GM21515 (cell line): ENCODE data around the gene LRRN4CL.
"Not testable (repeated sequence)": the region's sequence is repeated elsewhere in the genome, so short reads cannot be mapped to it uniquely, and the experiment has no call there.

ENCODE experiments used
- ATAC-seq: cut with Tn5 transposase; IDR thresholded peaks from one replicate; pipeline ENCODE4 v1.9.1; 2021; ENCODE audit not compliant: unreplicated experiment

The LRRN4CL gene

DNA sequence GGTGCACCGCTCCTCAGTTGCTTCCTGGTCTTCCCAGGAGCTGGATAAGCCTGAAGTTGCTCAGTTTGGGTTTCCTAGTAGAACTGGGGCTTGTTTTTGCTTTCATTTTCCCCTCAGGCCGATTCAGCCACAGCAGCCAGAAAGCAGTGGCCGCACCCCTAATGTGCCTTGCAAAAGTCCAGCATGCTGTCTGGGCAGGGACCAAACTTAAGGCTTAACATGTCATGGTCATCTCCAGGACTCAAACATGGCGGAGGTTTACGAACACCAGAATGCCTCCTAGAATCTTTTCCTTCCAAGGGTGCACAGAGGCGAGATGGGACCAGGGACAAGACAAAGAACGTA is 20.6 kb upstream of the LRRN4CL start:
- peak; percentile 4 for ATAC-seq

DNA sequence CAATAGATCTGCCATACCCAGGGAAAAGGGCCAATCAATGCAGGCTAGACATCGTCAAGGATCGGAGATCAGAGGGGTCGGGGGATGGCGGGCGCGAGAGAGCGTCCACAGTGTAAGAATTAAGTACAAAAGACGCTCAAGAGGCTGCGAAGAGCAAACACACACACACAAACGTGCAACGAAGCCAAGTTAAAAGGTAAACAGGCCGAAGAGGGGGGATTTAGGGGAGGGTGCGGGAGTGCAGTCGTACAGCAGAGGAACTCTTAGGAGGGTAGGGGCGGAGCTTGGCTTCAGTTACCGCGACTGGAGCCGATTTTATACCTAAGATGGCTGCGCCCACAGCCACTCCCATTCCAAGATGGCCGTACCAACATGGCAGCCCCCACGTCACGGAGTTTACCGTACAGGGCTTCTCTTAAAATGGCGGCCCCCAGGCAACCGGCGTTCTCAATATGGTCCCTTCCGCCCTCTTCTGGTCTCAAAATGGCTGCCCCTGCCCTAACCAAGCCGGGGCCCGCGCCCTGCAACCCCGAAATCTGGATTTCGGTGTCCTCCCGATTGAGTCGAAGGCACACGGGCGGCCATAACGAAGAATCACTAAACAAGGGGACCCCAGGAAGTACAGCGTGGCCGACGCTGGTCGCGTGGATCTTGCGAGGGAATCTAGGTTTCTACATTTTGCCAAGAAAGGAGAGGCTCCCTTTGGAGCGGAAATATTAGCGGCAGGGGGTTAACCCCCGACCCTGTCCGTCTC is 20.1 kb upstream of the LRRN4CL start:
- peak; percentile 62 for ATAC-seq

DNA sequence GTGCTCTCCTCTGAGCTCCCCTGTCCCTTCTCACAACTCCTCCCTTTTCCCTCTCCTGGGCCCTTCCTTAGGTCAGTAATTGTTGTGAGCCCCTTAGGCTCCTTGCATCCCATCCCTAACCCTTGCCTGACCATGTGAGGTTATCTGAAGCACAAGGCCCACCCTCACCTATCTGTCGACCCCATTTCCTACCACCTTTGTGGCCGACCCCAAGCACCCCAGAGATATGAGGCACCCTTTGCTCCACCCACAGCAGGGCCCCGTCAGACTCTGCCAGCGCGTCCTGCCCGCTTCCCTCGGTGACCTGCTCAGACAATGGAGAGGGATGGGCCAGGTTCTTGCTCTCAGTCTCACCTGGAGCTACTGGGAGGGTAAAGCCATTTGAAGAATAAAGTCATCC is 19.5 kb upstream of the LRRN4CL start:
- ATAC-seq = no peak

DNA sequence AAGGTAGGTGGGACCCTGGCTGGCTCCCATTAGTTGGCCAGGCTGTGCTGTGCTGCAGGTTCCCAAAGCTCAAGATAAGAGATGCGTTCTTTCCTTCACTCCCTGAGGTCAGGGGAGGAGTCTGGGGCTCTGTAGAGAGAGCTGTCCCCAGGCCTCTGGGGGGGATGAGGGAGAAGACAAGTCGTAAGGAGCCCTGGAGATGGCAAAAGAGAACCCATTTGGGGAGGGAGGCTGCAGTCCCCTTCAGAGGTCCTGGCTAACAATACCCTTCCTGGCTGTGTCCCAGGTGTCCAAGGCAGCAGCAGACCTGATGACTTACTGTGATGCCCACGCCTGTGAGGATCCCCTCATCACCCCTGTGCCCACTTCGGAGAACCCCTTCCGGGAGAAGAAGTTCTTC is 19.1 kb upstream of the LRRN4CL start:
- ATAC-seq = no peak

DNA sequence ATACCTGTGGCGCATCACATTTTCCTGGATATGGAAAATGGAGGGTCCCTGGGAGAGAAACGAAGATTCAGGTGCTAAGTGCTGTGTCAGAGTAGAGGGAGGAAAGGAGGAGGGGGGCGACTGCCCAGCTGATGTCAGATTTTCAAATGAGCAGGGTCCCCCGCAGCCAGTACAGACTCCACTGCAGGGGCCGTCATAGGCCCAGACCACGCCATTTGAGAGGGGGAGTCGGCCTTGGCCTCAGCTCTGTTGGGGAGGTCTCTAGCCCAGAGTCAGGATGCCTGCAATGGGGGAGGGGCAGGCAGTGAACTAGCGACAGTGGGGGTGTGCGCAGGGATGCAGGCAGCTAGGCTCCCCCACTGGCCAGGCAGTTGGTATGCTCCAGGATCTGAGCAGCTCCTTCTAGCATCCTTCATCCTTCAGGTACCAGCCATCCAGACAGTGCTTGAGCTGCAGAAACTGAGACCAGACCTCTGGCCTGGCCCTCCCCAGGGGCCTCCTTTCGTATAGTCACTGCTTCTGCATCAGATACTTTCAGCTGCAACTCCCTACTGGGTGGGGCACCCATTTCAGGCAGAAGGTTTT is 18.0 kb upstream of the LRRN4CL start, which contains the start of the genes BSCL2 and GNG3:
Gene BSCL2 (minus strand): TSS at position 148 of the 585 bp plus-strand sequence. CDS start 229 bp downstream, outside the sequence.
Gene GNG3 (plus strand): TSS at position 400 of the 585 bp plus-strand sequence. CDS start 620 bp downstream, outside the sequence.
- no peak for ATAC-seq

DNA sequence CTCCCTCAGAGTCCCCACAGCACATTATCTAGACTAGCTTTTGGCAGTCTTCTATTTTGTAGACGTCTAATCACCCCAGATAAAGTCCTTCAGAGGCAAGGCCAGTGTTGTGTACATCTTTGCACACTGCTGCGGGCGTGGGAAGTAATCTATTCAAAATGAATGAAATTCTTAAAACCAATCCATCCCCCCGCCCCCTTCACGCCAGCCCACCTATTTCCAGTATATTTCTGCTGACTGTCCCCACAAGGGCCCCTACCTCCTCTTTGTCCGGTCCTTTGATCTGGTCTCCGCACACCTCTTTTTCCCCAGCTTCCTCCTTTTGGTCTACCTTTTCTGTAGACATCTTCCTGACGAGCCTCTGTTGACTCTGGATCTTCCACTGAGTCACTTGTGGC is 17.5 kb upstream of the LRRN4CL start:
- ATAC-seq = no peak

DNA sequence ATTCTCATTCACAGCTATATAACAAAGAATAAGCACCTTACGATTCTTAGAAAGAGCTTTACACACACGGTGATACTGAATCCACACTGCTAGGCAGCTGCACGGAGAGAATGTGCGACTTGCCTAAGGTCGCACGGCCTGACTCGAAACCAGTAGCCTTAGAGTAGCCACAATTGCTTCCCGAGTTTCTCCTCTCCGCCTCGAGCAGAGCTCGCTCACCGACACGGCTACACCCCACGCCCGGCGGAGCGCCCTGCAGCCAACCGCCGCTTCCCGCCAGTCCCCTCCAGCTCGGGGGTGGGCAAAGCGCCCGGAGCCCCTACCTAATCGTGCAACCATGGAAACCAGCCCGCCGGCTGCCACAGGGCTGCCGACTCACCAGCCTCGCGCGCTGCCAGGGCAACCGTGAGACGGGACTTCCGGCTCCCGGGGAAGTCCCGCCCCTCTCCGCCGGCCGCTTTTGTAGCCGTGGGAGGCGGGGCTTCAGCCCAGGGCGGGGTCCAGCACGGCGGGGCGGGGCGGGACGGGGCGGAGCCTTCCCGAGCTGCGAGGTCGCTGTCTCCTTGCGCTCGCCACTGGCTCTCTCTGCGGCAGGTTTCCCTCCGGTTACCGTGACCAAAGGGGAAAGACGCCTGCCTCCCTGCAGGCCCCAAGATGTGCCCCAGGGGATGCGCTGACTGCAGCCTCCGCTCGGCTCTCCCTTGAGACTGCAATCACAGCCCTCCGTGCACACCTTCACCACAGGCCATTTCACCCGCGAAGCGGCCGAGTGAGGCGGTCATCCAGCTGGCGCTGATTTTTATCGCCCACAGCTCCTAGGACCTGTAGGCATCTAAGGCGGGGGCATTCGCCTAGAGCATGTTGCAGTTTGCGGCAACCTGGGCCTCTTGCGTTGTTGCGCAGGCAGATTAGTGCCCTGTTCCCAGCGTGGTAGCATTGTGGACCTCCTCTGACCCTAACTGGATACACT is 16.8 kb upstream of the LRRN4CL start:
- ATAC-seq = peak; percentile 53

DNA sequence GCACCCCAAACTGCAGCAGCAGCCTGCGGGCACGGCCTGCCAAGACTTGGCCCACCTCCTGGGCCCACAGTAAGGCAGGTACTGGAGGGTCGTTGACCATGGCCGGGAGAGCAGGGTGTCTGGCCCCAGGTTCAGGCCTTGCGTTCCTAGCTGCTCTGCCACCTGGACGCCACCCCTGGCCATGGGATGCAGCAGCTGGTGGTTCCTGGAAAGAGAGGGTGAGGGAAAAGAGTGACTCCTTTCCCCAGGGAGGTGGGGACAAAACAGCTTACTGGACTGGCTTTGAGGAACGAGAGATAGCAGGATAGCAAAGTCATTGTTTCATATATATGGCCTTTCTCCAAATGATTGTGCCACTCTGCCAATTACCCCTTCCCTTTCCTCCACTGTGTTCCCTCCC is 16.1 kb upstream of the LRRN4CL start:
- ATAC-seq = no peak

DNA sequence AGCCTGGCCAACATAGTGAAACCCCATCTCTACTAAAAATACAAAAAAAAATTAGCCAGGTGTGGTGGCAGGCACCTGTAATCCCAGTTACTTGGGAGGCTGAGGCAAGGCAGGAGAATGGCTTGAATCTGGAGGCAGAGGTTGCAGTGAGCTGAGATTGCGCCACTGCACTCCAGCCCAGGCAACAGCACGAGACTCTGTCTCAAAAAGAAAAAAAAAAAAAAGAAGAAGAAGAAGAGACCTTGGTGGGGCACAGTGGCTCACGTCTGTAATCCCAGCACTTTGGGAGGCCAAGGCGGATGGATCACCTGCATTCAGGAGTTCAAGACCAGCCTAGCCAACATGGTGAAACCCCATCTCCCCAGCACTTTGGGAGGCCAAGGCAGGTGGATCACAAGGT is 14.6 kb upstream of the LRRN4CL start:
- not testable (repeated sequence) for ATAC-seq

DNA sequence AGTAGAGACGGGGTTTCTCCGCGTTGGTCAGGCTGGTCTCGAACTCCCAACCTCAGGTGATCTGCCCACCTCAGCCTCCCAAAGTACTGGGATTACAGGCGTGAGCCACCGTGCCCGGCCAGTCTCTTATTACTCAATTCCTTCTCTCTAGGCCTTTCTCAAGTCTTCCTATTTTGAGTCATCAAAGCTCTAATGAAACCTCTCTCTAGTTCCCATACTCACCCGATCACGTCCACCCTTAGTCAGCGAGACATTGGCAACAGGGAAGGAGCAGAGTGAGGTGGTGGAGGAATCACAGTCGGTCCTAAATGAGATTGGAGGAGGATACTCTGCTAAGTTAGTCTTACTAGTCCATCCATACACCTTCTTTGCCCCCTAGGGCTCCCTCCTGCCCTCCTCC is 12.9 kb upstream of the LRRN4CL start:
- no peak for ATAC-seq

DNA sequence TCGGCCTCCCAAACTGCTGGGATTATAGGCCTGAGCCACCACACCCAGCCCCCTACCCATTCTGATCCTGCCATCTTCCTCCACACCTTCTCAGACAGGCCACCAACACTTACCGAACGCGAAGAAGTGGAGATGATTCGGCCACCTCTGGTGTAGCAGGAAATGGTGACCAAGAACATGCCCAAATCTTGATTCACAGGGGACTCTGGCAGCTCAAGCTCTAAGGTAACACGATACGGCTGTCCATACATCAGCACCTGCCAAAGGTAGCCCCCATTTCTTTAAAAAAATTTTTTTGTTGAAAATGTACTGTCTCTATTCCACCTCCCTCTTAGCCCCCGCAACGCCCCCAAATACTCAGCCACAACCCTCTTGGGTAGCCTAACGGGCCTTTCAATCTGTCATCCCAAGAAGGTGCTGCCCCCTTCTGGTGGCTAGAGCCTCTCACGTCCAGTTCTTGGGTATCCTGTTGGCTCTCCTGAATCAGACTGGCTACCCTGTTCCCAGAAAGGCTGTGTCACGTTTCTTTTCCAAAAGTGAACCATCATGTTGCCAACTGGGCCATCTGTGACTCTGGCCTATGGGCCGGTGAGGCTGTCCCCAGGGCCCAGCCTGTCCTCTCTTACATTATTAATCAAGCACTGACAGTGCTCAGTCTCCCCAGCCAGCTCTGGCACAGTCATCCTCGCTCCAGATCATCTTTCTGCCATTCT is 5.3 kb upstream of the LRRN4CL start:
- no peak for ATAC-seq

DNA sequence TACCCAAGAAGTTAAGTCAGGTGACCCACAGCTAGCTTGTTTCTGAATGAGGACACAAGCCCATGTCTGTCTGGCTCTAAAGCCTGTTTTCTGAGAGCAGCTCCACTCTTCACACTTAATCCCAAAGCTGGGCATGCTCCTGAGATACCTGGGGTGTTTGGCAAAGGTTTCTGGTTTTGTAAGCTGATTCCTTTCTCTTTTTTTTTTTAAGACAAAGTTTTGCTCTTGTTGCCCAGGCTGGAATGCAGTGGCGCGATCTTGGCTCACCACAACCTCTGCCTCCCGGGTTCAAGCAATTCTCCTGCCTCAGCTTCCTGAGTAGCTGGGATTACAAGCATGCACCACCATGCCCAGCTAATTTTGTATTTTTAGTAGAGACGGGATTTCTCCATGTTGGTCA is 4.3 kb upstream of the LRRN4CL start:
- not testable (repeated sequence) for ATAC-seq

DNA sequence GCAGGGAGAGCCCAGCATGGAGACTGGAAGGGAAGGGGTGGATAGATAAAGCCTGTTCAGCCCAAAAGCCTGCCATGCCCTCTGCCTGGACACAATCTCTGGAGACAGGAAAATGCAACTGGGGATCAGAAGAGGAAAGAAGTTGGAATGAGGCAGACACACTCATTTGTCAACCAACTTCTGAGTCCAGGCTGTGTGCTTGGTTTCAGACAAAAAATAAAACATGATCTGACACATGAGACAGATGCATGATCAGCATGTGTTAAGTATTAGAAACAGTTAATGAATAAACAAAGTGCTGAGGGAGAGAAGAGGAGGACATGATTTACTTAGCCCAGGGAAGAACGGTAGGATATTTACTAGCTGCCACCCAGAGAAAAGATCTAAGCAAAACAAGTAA is 839 bp downstream of the LRRN4CL start:
- no peak for ATAC-seq

DNA sequence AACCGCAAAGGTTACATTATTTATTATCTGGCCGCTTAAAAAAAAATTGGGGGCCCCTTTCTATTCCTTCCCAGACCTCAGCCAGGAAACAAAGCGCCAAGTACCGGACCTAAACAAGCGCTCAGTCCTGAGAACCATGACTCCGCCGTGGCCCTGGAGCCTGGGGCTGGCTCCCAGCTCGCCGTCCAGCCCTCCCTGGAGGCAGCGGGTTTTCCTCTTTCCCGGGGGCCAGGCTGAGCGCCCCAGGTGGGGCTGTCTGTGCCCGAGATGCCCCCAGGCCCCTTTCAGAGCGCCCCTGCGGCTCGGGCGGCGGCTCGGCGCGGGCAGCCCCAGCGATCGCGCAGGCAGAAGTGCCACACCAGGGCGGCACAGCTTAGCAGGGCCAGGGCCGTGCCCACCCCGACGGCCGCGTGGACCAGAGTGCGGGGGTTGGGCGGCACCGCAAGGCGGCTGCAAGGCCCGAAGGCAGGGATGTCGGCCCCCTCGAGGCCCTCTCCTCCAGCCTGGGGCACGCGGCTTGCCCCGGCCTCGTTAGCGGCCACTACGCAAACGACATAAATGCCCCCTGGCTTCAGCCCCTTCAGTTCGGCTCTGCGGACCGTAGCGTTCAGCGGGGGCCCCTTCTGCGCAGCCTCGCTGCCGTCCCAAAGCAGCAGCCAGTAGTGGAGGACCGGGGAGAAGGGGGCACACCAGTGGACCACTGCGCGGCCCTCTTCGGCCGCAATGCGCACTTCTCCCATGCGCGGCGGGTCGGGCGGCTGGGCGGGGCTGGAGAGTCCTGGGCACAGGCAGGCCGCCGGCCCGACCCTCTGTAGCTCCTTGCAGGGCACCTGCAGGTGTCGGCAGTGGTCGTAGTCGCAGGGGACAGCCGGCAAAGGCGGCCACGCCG is 1.6 kb downstream of the LRRN4CL start:
- ATAC-seq = no peak

DNA sequence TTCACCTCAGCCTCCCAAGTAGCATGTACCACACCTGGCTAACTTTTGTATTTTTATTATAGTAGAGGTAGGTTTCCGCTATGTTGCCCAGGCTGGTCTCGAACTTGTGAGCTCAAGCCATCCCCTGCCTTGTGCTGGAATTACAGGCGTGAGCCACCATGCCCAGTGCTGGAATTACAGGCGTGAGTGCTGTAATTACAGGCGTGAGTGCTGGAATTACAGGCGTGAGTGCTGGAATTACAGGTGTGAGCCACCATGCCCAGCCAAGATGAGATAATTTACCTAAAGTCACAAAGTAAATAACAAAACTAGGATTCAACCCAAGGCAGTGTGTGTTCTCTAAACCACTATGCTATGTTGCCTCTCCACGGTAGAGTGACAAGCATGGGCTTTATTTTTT is 6.8 kb downstream of the LRRN4CL start:
- no peak for ATAC-seq

DNA sequence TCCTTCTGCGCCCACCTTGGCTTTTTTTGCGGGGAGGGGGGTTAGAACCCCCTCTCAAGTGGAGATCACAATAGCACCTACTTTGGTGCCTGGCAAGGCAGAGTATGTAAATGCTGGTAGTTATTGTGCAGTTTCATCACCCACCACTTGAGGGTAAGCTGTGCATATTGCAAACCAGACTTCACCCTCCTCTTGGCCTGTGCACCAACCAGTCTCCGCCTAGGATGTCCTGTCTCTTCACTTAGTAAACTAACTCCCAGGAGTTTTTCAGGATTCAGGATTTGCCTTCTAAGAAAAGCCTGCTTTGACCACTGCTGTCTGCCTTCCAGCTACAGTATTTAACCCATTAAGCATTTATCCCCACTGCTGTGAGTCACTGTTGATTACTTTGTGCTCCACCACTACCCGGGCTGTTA is 8.5 kb downstream of the LRRN4CL start:
- no peak for ATAC-seq

DNA sequence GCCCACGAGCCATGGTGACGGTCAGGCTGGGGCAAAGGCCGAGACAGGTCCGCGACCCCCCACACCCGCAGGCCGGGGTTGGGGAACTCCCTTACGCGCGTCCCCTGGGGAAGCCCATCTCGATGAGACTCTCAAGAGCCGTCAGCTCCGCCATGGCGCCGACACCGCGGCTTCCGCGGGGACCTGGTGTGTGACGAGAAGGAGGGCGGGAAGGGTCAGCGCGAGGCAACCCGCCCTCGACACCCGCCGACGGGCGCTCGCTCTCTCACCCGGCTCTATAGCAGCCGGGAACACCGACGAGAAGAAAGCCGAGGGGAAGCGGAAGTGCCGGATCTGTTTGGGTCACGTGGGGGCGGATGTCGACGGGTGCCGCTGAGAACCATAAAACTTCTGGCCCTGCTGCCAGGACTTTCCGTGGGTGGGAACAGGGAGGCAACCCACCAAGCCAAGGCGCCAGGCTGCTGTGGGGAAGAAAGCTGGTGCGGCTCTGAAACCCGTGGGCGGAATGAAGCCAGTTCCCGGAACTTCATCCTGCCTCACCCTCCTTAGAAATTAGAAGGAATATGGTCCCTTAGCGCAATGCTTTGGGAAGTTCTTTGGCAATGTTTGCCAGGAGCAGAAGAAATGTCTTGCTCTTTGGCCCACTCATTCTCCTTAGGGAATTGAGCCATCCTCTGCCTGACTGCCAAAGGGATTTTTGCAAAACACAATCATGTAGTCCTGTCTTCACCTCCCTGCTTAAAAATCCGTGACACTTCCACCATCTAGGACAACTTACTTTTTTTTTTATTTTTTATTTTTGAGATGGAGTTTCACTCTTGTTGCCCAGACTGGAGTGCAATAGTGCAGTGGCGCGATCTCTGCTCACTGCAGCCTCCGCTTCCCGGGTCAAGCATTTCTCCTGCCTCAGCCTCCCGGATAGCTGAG is 10.3 kb downstream of the LRRN4CL start, which contains the start of gene UBXN1:
Gene UBXN1 (minus strand): TSS at position 304 of the 927 bp plus-strand sequence. CDS start 150 bp downstream, at position 154.
- ATAC-seq = peak; percentile 65

DNA sequence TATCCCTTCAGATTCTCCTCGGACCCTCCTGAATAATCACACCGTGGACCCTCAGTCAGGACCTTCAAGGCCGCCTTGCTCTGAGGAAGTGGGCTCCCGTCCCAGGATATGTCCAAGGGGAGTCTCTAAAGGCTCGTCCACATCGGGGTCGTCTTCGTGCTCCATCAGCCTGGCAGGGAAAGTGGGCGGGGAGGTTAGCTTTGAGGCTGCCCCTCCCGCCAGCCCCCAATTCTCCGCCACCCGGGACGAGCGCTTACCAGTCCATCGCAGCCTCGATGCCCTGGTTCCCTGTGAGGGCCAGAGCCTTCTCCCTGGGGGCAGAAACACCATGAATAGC is 10.9 kb downstream of the LRRN4CL start:
- ATAC-seq = no peak

DNA sequence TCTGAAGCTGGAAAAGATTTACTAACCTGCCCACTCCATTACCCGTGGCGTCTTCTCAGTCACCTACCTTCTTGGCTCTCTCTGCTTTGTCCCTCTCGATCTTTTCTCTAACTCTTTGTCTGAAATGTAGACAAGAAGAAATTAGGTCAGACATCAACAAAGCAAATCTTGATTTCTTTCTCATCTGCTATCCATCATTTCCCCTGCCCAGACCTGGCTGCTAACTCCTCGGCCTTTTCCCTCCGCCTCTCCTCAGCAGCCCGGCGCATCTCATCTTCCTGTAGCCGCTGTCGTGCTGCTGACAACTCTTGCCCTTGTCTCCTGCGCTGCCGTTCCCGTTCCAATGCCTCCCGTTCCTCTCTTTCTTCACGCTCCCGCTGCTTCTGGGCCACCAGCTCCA is 11.6 kb downstream of the LRRN4CL start:
- no peak for ATAC-seq
